DOHH2 (cell line): Measurements from ENCODE around the gene ADGRB2.

ENCODE experiments used
- H3F3A ChIP-seq: fragments of 200-600 bp; sonication (generic), shearing (Covaris generic); 2 replicates; pipeline ENCODE4 v1.6.0; 2016; ENCODE audit warnings: antibody characterized with exemption, mild to moderate bottlenecking; ENCODE audit not compliant: control insufficient read depth, insufficient read depth
- H3K27ac ChIP-seq: fragments of 200-600 bp; sonication (generic); 2 replicates; pipeline ENCODE4 v1.5.1; 2014; ENCODE audit warnings: low read depth, mild to moderate bottlenecking, low read length, moderate library complexity
- H3K27me3 ChIP-seq: fragments of 200-600 bp; sonication (generic); 2 replicates; pipeline ENCODE4 v1.6.1; 2014; ENCODE audit warnings: mild to moderate bottlenecking, low read length, mixed read lengths; ENCODE audit not compliant: control insufficient read depth
- H3K36me3 ChIP-seq: fragments of 200-600 bp; sonication (generic); 2 replicates; pipeline ENCODE4 v1.6.1; 2014; ENCODE audit warnings: mild to moderate bottlenecking, low read length, moderate library complexity, mixed read lengths; ENCODE audit not compliant: control insufficient read depth
- H3K4me1 ChIP-seq: fragments of 200-600 bp; sonication (generic); 2 replicates; pipeline ENCODE4 v1.6.1; 2014; ENCODE audit warnings: mild to moderate bottlenecking, low read length, mixed read lengths; ENCODE audit not compliant: control insufficient read depth
- H3K4me2 ChIP-seq: fragments of 200-600 bp; sonication (generic); 2 replicates; pipeline ENCODE4 v1.6.0; 2014; ENCODE audit warnings: mild to moderate bottlenecking, low read length, moderate library complexity
- H3K4me3 ChIP-seq: fragments of 200-600 bp; sonication (generic); 2 replicates; pipeline ENCODE4 v1.5.1; 2014; ENCODE audit warnings: mild to moderate bottlenecking, low read length, mixed read lengths
- H3K79me2 ChIP-seq: fragments of 200-600 bp; sonication (generic); 2 replicates; pipeline ENCODE4 v1.6.1; 2014; ENCODE audit warnings: mild to moderate bottlenecking, low read length, mixed read lengths; ENCODE audit not compliant: control insufficient read depth
- H3K9me2 ChIP-seq: fragments of 200-600 bp; sonication (generic); replicated peaks from 2 replicates; pipeline ENCODE4 v1.6.1; 2014; ENCODE audit warnings: mild to moderate bottlenecking, low read length, mixed read lengths; ENCODE audit not compliant: control insufficient read depth
- H3K9me3 ChIP-seq: fragments of 200-600 bp; sonication (generic); 2 replicates; pipeline ENCODE4 v1.6.1; 2014; ENCODE audit warnings: antibody characterized with exemption, low read length, mixed read lengths; ENCODE audit not compliant: control insufficient read depth, insufficient read depth
- H4K20me1 ChIP-seq: fragments of 200-600 bp; sonication (generic); 2 replicates; pipeline ENCODE4 v1.6.0; 2014; ENCODE audit warnings: low read depth, mild to moderate bottlenecking, antibody characterized with exemption, low read length, moderate library complexity; ENCODE audit not compliant: control insufficient read depth, insufficient read depth
- CTCF ChIP-seq: fragments of 200-600 bp; sonication (generic); IDR thresholded peaks from one replicate; pipeline ENCODE4 v1.5.1; 2014; ENCODE audit warnings: antibody characterized with exemption, mild to moderate bottlenecking, low read depth, low read length; ENCODE audit not compliant: poor library complexity, severe bottlenecking
- EZH2phosphoT487 ChIP-seq: fragments of 200-600 bp; sonication (generic); IDR thresholded peaks from 2 replicates; pipeline ENCODE4 v1.6.1; 2017; ENCODE audit warnings: borderline replicate concordance, mild to moderate bottlenecking, antibody characterized with exemption, low read length, moderate library complexity, mixed read lengths

Gene ADGRB2

GRCh38 chr1:31731049-31731565, 33.0 kb downstream of the ADGRB2 start:
- H3K36me3 ChIP-seq: no peaks in the 10 kb centered on the region
- peaks cover 8% of the 10 kb centered on the region; the same call in 1 of the 2 replicates for H3K27me3 ChIP-seq
- H3K27ac ChIP-seq: no peak overlapping the region
- no peak overlapping the region for H3K4me3 ChIP-seq
- H3F3A ChIP-seq: no peaks in the 10 kb centered on the region
- no peaks in the 10 kb centered on the region for H3K79me2 ChIP-seq
- no peaks in the 10 kb centered on the region for H3K9me3 ChIP-seq
- H3K4me2 ChIP-seq: no peak overlapping the region
- H3K4me1 ChIP-seq: peaks cover 3% of the 10 kb centered on the region
- H4K20me1 ChIP-seq: no peaks in the 10 kb centered on the region
- no peaks in the 10 kb centered on the region for H3K9me2 ChIP-seq
- TF ChIP-seq EZH2phosphoT487 (no peak), CTCF (no peak)

- Histone ChIP-seq H4K20me1 (no peaks in the 10 kb centered on the region), H3K36me3 (no peaks in the 10 kb centered on the region), H3K27ac (no peak overlapping the region), H3K4me1 (peaks cover 5% of the 10 kb centered on the region), H3K9me3 (no peaks in the 10 kb centered on the region), H3F3A (no peaks in the 10 kb centered on the region), H3K4me3 (no peak overlapping the region), H3K27me3 (peaks cover 8% of the 10 kb centered on the region; the same call in 1 of the 2 replicates), H3K9me2 (no peaks in the 10 kb centered on the region), H3K79me2 (no peaks in the 10 kb centered on the region), H3K4me2 (no peak overlapping the region)
- no peak for TF ChIP-seq EZH2phosphoT487
- TF ChIP-seq CTCF: no peak
These were observed 33.6 kb downstream of the ADGRB2 start for GRCh38 chr1:31730336-31731048.

- H4K20me1 ChIP-seq: no peaks in the 10 kb centered on the region
- no peak overlapping the region for H3K27ac ChIP-seq
- H3K79me2 ChIP-seq: no peaks in the 10 kb centered on the region
- no peaks in the 10 kb centered on the region for H3K9me2 ChIP-seq
- no peaks in the 10 kb centered on the region for H3F3A ChIP-seq
- no peaks in the 10 kb centered on the region for H3K27me3 ChIP-seq
- H3K9me3 ChIP-seq: no peaks in the 10 kb centered on the region
- H3K4me2 ChIP-seq: no peak overlapping the region
- H3K4me1 ChIP-seq: peaks cover 5% of the 10 kb centered on the region
- no peak overlapping the region for H3K4me3 ChIP-seq
- no peaks in the 10 kb centered on the region for H3K36me3 ChIP-seq
- no peak for TF ChIP-seq EZH2phosphoT487
- TF ChIP-seq CTCF: no peak
These were observed 36.3 kb downstream of the ADGRB2 start for GRCh38 chr1:31727849-31728248.
